EH (cell line): ENCODE measurements around the gene P3R3URF.
"Not testable (repeated sequence)": the region's sequence is repeated elsewhere in the genome, so short reads cannot be mapped to it uniquely, and the experiment has no call there.

Source experiments
- DNase-seq: peaks from one replicate; pipeline ENCODE4 v3.0.0-alpha.2; 2015; ENCODE audit warnings: low read depth

The P3R3URF gene

DNA sequence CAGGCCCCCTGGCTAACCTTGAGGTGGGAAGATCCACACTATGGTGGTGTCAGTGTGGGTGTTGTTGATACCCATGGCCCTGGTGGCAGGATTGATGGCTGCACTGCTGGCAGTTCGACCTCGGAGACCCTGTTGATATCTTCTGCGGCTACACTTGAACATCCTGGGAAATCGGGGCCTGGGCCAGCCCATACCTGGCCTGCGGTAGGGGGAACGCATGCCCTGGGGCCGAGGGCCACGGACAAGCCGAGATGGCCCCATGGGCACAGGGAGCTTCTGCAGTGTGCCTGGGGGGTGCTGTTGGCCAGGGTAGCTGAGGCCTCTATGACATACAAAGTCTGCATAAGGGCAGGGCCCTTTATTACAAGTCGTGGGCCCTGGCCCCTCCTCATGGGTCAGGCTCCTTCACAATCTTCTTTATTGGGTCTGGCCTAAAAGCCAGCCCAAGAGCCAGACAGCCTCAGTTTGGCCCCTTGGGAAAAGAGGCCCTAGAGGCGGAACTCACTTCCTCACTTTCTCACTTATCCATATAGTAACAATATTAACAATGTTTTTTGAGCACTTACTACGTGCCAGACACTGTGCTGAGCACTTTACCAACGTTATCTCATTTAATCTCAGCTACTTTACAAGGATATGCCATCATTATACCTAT lies at the start of gene P3R3URF:
Gene P3R3URF (minus strand): TSS at position 278 of the 655 bp plus-strand sequence. CDS start 17 bp downstream, at position 261.
- DNase-seq: no peak

DNA sequence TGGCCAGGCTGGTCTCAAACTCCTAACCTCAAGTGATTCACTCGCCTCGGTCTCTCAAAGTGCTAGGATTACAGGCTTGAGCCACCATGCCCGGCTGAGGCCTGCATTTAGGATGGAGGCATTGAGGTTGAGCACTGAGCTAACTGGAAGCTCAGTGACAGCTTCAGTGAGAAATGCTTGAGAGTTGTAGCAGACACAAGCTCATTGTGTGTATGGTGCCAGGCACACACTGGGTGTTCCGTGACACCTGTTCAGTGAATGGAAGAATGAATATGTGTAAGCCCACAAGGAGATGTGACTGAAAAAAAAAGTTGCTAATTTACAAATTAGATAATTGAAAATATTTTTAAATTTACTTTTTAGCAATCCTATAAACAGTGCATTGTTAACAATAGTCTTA lies 48.7 kb upstream of the P3R3URF start:
- DNase-seq: no peak

- peak; percentile 90 for DNase-seq
Observed at GRCh38 chr1:46223472-46223943, 47.2 kb upstream of the P3R3URF start.

DNA sequence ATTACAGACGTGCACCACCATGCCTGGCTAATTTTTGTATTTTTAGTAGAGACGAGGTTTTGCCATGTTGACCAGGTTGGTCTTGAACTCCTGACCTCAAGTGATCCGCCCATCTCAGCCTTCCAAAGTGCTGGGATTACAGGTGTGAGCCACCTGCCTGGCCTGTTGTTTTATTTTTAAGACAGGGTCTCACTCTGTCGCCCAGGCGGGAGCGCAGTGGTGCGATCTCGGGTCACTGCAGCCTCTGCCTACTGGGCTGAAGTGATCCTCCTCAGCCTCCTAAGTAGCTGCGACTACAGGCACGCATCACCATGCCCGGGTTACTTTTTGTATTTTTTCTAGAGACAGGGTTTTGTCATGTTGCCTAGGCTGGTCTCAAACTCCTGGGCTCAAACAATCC lies 46.8 kb upstream of the P3R3URF start:
- DNase-seq: not testable (repeated sequence)

DNA sequence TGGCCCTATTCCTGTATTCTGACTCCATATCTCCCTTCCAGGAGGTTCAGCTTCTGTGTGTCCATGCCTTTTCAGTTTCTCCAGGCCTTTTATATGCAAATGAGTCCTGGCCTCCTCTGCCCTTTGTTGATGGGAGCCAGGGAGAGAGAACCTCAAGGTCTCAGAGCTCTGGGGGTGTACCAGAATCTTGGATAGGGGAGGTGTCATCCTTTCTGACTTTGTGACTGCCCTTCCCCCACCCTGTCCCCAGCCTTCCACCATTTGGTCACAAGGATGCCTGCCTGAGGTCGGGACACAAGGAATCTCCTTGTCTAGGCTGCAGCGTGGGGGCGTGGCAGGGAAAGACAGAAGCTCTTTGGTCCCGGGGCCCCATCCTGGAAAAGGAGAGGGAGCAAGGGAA lies 45.5 kb upstream of the P3R3URF start:
- DNase-seq: no peak

GRCh38 chr1:46220808-46221207 lies 44.5 kb upstream of the P3R3URF start:
- DNase-seq: no peak

DNA sequence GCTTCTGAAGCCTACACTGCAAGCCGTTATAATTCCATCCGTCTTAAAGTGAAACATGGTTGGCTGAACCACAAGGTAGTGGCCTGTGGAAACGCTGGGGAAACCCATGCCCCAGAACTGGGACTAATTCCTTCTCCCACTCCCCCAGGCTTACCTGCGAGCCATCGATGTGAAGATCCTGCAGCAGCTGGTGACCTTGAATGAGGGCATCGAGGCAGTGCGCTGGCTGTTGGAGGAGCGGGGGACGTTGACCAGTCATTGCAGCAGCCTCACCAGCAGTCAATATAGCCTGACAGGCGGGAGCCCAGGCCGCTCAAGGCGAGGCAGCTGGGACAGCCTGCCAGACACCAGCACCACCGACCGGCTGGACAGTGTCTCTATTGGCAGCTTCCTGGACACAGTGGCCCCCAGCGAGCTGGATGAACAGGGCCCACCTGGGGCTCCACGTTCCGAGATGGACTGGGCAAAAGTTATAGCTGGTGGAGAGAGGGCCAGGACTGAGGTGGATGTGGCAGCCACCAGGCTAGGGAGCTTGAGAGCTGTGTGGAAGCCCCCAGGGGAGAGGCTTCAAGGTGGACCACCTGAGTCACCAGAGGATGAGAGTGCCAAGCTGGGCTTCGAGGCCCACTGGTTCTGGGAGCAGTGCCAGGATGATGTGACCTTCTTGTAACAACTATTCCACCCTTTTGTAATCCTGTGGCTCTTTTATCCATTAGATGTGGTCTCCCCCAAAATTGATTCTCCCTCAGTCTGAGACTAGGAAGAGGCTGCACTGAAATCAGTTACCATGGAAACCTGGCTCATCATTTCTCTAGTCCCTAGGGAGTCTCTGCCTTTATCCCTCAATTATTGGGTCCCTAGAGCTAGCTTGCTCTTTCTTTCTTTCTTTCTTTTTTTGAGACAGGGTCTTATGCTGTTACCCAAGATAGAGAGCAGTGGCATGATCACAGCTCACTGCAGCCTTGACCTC lies 43.5 kb upstream of the P3R3URF start:
- no peak for DNase-seq

DNA sequence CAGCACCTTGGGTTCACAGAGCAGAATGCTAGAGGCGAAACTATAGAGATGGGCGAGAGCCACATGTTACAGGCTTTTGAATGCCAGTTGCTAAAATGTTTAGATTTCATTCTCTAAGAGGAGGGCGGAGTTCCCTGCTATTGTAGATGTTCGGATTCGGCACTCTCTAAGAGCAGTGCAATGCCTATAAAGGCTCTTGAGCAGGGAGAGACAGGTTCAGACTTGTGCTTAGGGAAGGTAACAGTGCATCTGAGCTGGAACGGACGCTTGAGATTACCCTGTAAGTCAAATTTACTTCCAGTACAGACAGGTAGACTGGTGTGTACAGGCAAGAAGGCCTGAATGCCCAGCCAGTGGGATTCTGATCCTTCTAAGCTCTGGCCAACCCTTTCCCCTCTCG lies 42.2 kb upstream of the P3R3URF start:
- no peak for DNase-seq

DNA sequence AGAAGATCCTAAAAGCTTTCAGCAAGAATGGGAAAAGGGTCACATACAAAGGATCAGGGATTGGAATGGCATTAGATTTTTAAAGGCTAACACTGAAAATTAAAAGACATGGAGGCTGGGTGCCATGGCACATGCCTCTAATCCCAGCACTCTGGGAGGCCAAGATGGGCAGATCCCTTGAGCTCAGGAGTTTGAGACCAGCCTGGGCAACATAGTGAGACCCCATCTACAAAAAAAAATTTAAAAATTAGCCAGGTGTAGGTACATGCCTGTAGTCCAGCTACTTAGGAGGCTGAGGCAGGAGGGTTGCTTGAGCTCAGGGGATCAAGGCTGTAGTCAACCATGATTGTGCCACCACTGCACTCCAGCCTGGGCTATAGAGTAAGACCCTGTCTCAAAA lies 39.2 kb upstream of the P3R3URF start:
- DNase-seq: no peak

- DNase-seq: no peak
Observed at GRCh38 chr1:46211051-46211450, 34.8 kb upstream of the P3R3URF start.

GRCh38 chr1:46210561-46210960 lies 34.3 kb upstream of the P3R3URF start:
- DNase-seq: no peak

DNA sequence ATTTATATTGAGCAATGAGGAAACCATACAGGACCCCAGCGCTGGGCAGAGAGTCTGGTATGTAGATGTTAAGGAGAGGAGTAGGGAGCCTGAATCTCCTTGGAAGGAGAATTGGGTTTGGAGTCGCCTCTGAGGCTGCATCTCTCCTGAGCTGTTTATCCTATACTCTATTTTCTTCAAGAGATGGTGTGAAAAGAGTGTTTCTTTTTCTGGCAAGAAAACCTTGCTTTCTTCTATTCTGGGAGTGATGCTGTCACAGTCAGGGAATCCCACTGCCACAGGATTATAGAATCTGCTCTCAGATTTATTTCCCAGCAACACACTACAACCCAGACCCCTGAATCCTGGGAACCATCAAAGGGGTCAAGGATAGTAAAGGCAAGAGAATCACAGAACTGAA lies 30.1 kb upstream of the P3R3URF start:
- no peak for DNase-seq

DNA sequence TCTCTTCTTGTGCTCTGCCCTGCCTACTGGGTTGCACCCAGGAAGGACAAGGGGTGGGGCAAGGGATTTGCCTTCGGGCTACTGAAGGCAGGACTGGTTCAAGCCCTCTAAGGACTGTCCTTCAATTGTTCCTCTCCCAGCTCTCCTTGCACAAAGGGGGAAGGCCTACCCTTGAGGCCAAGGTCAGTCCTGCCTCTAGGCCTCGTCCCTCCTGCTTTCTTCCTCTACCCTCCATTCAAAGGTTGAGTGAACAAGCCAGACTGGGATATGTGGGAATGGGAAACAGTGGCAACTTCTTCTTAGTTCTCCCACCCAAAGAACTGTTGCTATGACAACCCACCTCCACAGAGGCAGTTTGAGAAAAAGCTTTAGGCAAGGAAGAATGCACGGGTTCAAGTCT lies 29.5 kb upstream of the P3R3URF start:
- DNase-seq: peak; percentile 19

- no peak for DNase-seq
Observed at GRCh38 chr1:46205141-46205540, 28.9 kb upstream of the P3R3URF start.

DNA sequence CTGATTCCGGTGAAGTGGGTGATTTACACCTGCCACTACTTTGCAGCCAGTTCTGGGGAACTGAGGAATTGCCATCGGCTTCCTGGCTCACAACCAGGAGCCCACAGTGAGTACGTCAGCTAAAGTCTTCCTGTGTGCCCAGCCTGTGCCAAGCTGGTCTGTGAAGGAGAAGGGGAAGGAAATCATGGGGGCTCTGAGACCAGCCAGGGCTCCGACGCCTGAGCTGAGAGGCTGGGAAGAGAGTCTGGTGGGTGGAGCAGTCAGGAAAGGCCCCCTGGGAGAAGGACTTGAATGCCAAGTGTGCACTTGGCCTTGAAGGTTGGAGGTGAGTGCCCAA lies 28.1 kb upstream of the P3R3URF start:
- no peak for DNase-seq

- DNase-seq: peak; percentile 26
Observed at GRCh38 chr1:46203738-46204405, 27.6 kb upstream of the P3R3URF start.

DNA sequence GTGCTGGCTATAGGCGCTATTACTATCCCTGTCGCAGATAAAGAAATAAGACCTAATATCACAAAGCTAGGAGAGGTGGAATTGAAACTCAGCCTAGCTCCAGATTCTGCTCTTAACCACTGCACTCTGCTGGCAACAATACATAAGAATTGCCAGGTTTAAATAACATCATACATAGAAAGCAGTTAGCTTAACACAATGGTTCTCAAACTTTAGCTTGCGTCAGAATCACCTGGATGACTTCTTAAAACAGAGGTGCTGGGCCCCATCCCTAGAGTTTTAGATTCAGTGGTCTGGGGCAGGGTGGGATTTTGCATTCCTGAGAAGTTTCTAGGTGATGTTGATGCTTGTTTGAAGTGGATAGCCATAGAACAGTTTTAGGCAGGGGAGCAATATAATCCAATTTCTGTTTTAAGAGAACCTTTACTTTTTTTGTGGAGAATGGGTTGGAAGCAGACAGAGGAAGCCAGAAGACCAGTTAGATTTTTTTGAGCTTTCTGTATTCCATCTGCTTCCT lies 23.0 kb upstream of the P3R3URF start:
- DNase-seq: no peak

- DNase-seq: peak; percentile 75
Observed at GRCh38 chr1:46197964-46198811, 21.9 kb upstream of the P3R3URF start, which contains the start of gene POMGNT1. Gene POMGNT1 (minus strand): TSS chr1:46198434. CDS start chr1:46197821, 613 bp downstream.

DNA sequence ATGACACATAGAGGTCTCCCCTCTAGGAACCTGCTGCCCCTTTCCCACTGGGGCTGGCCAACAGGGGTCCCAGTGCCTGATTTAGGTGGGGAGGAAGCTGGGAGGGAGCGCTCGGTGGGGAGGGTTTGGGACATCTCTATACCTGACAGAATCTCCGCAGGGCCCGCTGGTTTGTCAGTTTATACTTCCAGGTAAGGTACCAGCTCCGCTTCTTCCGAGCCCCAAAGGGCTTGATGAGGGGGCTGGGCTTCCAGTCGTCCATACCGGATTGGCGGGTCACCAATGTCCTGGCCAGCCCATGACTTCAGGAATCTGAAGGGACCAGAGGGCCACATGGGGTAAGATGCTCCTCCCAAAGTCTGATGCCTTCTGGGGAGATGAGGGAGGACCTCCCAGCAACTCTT lies 21.3 kb upstream of the P3R3URF start:
- DNase-seq: peak; percentile 42

DNA sequence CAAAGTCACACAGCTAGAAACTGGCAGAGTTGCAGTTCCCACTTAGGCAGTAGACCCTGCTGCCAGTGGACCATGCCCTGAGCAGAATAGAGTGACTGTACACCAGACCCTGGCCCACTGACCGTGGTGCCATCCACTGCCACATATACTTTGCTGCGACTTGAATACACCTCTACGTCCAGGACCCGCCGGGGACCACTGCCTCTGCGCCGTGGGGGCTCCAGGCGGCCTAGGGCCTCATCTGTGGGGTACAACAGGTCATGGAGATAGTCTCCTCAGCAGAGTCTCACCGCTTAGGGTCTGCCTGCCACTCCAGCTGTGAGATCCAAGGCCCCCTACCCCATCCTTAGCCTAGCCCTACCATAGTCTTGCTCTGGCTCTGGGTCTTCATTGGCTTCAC lies 20.3 kb upstream of the P3R3URF start:
- no peak for DNase-seq

- DNase-seq: no peak
Observed at GRCh38 chr1:46194641-46195193, 18.4 kb upstream of the P3R3URF start.
